AG10803 (cell line): Measurements from ENCODE around the gene GAL3ST1.
"Not testable (repeated sequence)": the region's sequence is repeated elsewhere in the genome, so short reads cannot be mapped to it uniquely, and the experiment has no call there.

ENCODE experiments used
- DNase-seq: peaks from one replicate; pipeline ENCODE4 v3.0.0; 2010; ENCODE audit warnings: low read depth
- H3K4me3 ChIP-seq: 2 replicates; pipeline ENCODE4 v1.5.1; 2011; ENCODE audit warnings: mild to moderate bottlenecking, low read length, control low read depth
- TF ChIP-seq, protein P1 (sequence below): conservative IDR thresholded peaks from 2 replicates; pipeline ENCODE4 v1.5.1; 2011; ENCODE audit warnings: mild to moderate bottlenecking, low read length, control low read depth, inconsistent platforms

GAL3ST1 gene

DNA sequence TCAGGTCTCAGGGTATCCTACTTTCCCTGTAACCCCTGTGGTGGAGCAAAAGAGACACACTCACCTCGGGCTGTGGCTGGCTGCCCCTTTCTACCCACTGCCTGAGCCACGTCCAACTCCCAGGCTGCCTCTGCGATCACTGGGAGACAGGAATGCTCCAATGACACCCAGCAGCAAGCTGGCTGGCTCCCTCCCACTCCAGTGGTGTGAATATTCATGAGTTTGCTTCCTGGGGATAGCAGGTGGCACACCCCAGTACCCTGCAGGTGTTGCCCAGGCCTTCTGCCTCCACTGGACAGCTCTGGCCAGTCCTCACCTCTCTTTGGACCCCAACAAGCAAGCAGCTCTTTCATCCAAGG, 9.7 kb downstream of the GAL3ST1 start:
- no peak for DNase-seq
- TF ChIP-seq, protein P1, sequence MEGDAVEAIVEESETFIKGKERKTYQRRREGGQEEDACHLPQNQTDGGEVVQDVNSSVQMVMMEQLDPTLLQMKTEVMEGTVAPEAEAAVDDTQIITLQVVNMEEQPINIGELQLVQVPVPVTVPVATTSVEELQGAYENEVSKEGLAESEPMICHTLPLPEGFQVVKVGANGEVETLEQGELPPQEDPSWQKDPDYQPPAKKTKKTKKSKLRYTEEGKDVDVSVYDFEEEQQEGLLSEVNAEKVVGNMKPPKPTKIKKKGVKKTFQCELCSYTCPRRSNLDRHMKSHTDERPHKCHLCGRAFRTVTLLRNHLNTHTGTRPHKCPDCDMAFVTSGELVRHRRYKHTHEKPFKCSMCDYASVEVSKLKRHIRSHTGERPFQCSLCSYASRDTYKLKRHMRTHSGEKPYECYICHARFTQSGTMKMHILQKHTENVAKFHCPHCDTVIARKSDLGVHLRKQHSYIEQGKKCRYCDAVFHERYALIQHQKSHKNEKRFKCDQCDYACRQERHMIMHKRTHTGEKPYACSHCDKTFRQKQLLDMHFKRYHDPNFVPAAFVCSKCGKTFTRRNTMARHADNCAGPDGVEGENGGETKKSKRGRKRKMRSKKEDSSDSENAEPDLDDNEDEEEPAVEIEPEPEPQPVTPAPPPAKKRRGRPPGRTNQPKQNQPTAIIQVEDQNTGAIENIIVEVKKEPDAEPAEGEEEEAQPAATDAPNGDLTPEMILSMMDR: no peak
- no peak overlapping the region for H3K4me3 ChIP-seq

DNA sequence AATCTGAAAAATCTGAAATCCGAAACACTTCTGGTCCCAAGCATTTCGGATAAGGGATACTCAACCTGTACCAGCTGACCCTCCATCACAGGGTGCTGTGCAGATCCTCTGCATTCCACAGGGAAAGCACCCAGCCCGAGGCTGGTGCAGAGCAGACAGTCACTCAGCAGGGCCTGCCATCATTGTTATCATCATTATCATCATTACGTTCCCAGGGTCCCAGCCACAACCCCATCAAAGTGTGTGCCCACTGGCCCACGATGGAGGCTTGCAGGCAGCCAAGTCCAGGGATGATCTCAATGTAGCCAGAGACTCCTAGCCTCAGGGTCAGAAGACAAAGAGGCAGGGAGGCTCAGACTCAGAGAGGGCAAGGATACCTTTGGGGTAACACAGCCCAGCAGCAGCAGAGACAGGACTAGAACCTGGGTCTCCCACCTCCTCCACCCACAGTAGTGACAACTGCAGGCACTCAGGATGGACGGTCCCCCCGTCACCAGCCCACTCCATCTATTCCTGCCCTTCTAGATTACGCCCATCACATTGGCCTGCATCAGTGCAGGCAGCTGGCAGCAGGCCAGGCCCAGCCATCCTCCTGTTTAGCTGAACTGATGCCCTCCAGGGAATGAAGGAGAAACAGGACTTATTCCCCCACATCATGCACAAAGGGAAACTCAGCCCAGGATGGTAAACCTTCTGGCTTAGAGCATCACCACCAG, 10.3 kb downstream of the GAL3ST1 start:
- TF ChIP-seq, protein P1: no peak
- H3K4me3 ChIP-seq: no peak overlapping the region
- DNase-seq: no peak

DNA sequence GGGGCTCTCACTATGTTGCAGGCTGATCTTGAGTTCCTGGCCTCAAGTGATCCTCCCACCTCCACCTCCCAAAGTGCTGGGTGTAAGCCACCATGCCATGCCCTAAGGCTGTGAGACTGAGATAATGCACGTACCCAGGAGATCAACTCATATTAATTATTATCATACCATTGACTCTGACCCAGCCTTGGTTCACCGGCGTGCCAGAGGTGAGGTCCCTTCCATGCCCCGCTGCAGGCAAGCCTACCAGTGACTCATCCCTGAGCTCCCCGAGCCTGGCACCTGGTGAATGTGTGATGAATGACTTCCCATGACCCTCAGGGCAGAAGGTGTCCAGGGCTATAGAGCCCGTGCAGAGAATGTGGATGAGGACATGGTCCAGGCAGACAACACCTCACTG, 12.1 kb downstream of the GAL3ST1 start:
- DNase-seq: no peak
- H3K4me3 ChIP-seq: no peak overlapping the region
- TF ChIP-seq, protein P1: no peak

- DNase-seq: no peak
- TF ChIP-seq, protein P1: no peak
- no peak overlapping the region for H3K4me3 ChIP-seq
Observed at GRCh38 chr22:30561402-30562189, 12.9 kb downstream of the GAL3ST1 start.

DNA sequence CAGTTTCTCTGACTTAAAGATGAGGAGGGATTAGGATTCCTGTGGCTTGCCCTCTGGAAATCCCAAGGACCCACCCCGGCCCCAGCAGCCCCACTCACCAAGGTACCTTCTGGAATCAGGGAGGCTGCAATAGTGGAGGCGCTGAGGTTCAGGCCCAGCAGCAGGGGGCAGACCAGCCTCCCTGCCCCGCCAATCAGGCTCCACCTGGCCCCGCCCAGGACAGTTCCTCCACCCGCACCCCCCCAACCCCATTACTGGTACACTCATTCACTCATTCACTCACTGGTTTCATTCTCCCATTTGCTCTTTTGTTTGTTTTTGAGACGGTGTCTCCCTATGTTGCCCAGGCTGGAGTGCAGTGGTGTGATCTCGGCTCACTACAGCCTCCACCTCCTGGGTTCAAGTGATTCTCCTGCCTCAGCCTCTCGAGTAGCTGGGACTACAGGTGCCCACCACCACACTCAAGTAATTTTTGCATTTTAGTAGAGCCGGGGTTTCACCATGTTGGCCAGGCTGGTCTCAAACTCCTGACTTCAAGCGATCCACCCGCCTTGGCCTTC, 13.7 kb downstream of the GAL3ST1 start:
- H3K4me3 ChIP-seq, DNase-seq: not testable (repeated sequence)

GRCh38 chr22:30559889-30560288, 14.6 kb downstream of the GAL3ST1 start:
- no peak for DNase-seq
- TF ChIP-seq, protein P1: no peak
- H3K4me3 ChIP-seq: no peak overlapping the region

GRCh38 chr22:30557243-30557642, 17.2 kb downstream of the GAL3ST1 start:
- H3K4me3 ChIP-seq: no peak overlapping the region
- DNase-seq: no peak
- TF ChIP-seq, protein P1: no peak
